Endothelial cell of umbilical vein (primary cell): Measurements from ENCODE around the gene BCOR. TPM values are rescaled to one million over a fixed set of nuclear protein-coding genes. Genes with fewer than 3 reads are reported as not detected.

Experiments used
- BruUV-seq: library from RNA; stranded (reverse); fragments of 400-500 nt; replicated peaks from 2 replicates; lab custom pipeline; 2021; lab: Mats Ljungman, UMichigan
- CTCF ChIA-PET: fragments of 300-600, 350-600 bp; sonication (Branson Sonifier 250); formaldehyde crosslinking; loops from one replicate; lab custom pipeline; 2021; ENCODE audit warnings: antibody characterized with exemption, inconsistent platforms; lab: Charles Lee
- POLR2A ChIA-PET: fragments of 300-600, 350-600 bp; sonication (Branson Sonifier 250); formaldehyde crosslinking; loops from one replicate; lab custom pipeline; 2021; ENCODE audit warnings: antibody characterized with exemption, inconsistent platforms; lab: Charles Lee
- DNase-seq: peaks from one replicate; pipeline ENCODE4 v3.0.0-alpha.2; 2011; ENCODE audit warnings: low read depth, low spot score
- FAIRE-seq: peaks from 2 replicates; lab custom pipeline; 2011; peaks lifted over from hg19 to GRCh38; lab: Jason Lieb, UNC
- H2AFZ ChIP-seq: 2 replicates; pipeline ENCODE4 v1.6.0; 2012; ENCODE audit warnings: low read depth, low read length, control low read depth, inconsistent platforms
- H3K27ac ChIP-seq: 2 replicates; pipeline ENCODE4 v1.5.1; 2011; ENCODE audit warnings: low read depth, mild to moderate bottlenecking, control low read depth, low read length, moderate library complexity; ENCODE audit not compliant: insufficient read depth
- H3K27me3 ChIP-seq, 2 experiments: 2 replicates each; pipeline versions ENCODE4 v1.6.0 to v1.6.1; 2011; ENCODE audit warnings: low read length in 2 of 2, mixed read lengths in 1 of 2; ENCODE audit not compliant: control insufficient read depth in 2 of 2, insufficient read depth in 2 of 2
- H3K36me3 ChIP-seq, 2 experiments: 2 replicates in 1 of 2; 3 replicates in 1 of 2; pipeline ENCODE4 v1.5.1; 2011; ENCODE audit warnings: low read length in 2 of 2, mild to moderate bottlenecking in 1 of 2, moderate library complexity in 1 of 2; ENCODE audit not compliant: control insufficient read depth in 2 of 2, insufficient read depth in 2 of 2; ENCODE audit errors: extremely low read depth in 1 of 2
- H3K4me1 ChIP-seq: 3 replicates; pipeline ENCODE4 v1.5.1; 2011; ENCODE audit warnings: mild to moderate bottlenecking, low read length; ENCODE audit not compliant: control insufficient read depth, insufficient read depth; ENCODE audit errors: extremely low read depth
- H3K4me2 ChIP-seq: 2 replicates; pipeline ENCODE4 v1.6.1; 2011; ENCODE audit warnings: low read length, control low read depth, mixed read lengths; ENCODE audit not compliant: insufficient read depth
- H3K4me3 ChIP-seq, 3 experiments: fragments of 200-600 bp in 1 of 3; sonication (generic), shearing (Covaris generic) in 1 of 3; replicated peaks in 1 of 3; 2 replicates each; pipeline ENCODE4 v1.5.1; 2011 to 2016; ENCODE audit warnings: control low read depth in 3 of 3, low read length in 3 of 3, mild to moderate bottlenecking in 2 of 3, inconsistent platforms in 1 of 3, low read depth in 1 of 3, moderate library complexity in 1 of 3; ENCODE audit not compliant: insufficient read depth in 1 of 3
- H3K79me2 ChIP-seq: 2 replicates; pipeline ENCODE4 v1.6.0; 2012; ENCODE audit warnings: low read length, inconsistent platforms; ENCODE audit not compliant: control insufficient read depth, insufficient read depth
- H3K9ac ChIP-seq: replicated peaks from 2 replicates; pipeline ENCODE3; 2011; ENCODE audit warnings: low read length, control low read depth; ENCODE audit not compliant: insufficient read depth; ENCODE audit errors: extremely low read depth
- H3K9me1 ChIP-seq: replicated peaks from 3 replicates; pipeline ENCODE4 v1.6.0; 2011; ENCODE audit warnings: mild to moderate bottlenecking, low read length; ENCODE audit not compliant: control insufficient read depth, insufficient read depth; ENCODE audit errors: extremely low read depth
- H3K9me3 ChIP-seq: replicated peaks from 2 replicates; pipeline ENCODE4 v1.5.1; 2012; ENCODE audit warnings: low read length, inconsistent platforms; ENCODE audit not compliant: control insufficient read depth, insufficient read depth
- H4K20me1 ChIP-seq: replicated peaks from 2 replicates; pipeline ENCODE3; 2011; ENCODE audit warnings: mild to moderate bottlenecking, low read length; ENCODE audit not compliant: control insufficient read depth, insufficient read depth; ENCODE audit errors: extremely low read depth
- EZH2 ChIP-seq: IDR thresholded peaks from 2 replicates; pipeline ENCODE4 v1.6.1; 2012; ENCODE audit warnings: borderline replicate concordance, low read depth, mild to moderate bottlenecking, moderate library complexity, low read length, inconsistent platforms; ENCODE audit not compliant: severe bottlenecking
- FOS ChIP-seq: IDR thresholded peaks from 2 replicates; pipeline ENCODE4 v1.6.1; 2011; ENCODE audit warnings: mild to moderate bottlenecking, low read length, moderate library complexity, borderline replicate concordance; ENCODE audit not compliant: insufficient read depth
- GATA2 ChIP-seq: IDR thresholded peaks from 2 replicates; pipeline ENCODE4 v1.7.0; 2011; ENCODE audit warnings: low read depth, mild to moderate bottlenecking, moderate library complexity, mixed read lengths, low read length; ENCODE audit not compliant: insufficient read length, insufficient read depth
- JUN ChIP-seq: IDR thresholded peaks from 2 replicates; pipeline ENCODE4 v1.6.1; 2011; ENCODE audit warnings: borderline replicate concordance, low read depth; ENCODE audit not compliant: insufficient read length, insufficient read depth
- MYC ChIP-seq: IDR thresholded peaks from one replicate; pipeline ENCODE4 v1.6.1; 2011; ENCODE audit warnings: mild to moderate bottlenecking, low read depth, low read length
- POLR2A ChIP-seq: IDR thresholded peaks from 2 replicates; pipeline ENCODE4 v1.6.1; 2012; ENCODE audit warnings: low read depth, mild to moderate bottlenecking, control low read depth, low read length
- POLR2AphosphoS5 ChIP-seq: IDR thresholded peaks from 2 replicates; pipeline ENCODE4 v1.6.1; 2012; ENCODE audit warnings: low read depth, mild to moderate bottlenecking, control low read depth, low read length, moderate library complexity; ENCODE audit not compliant: insufficient read depth
- dilution Hi-C: fragments of 300-500 bp; cut with MboI; formaldehyde crosslinking; loops from one replicate; pipeline ENCODE4 v1.15.0; 2019; ENCODE audit warnings: low sequenced_read_pairs; ENCODE audit not compliant: extremely low pct_ligation_motif_present
- intact Hi-C: fragments of 100-400 bp; cut with micrococcal nuclease; formaldehyde crosslinking; loops from one replicate; pipeline ENCODE4 v1.10.0; 2022
- polyA plus RNA-seq, 4 experiments: library from polyadenylated mRNA; depleted of rRNA in 3 of 4; stranded (reverse) in 3 of 4; unstranded in 1 of 4; fragments of >200 nt; gene quantifications; 2 replicates each; pipeline versions ENCODE4 v1.2.1 to v1.2.3, GENCODE V29; 2011 to 2012; ENCODE audit warnings: missing spikeins in 1 of 4
- total RNA-seq: library from RNA; stranded (reverse); gene quantifications from 2 replicates; pipeline ENCODE4 v1.2.3, GENCODE V29; 2021
- TF ChIP-seq, protein P1 (sequence below): IDR thresholded peaks from 2 replicates; pipeline ENCODE4 v1.6.1; 2011; ENCODE audit not compliant: insufficient read depth, insufficient read length
- TF ChIP-seq, protein P2 (sequence below), 2 donors: IDR thresholded peaks; 1 replicate in 1 of 2; 2 replicates in 1 of 2; pipeline ENCODE4 v1.5.1; 2011; ENCODE audit warnings: low read length in 2 of 2, mild to moderate bottlenecking in 2 of 2, moderate library complexity in 2 of 2, control low read depth in 1 of 2, inconsistent platforms in 1 of 2, low read depth in 1 of 2; ENCODE audit not compliant: insufficient read depth in 1 of 2; ENCODE audit errors: extremely low read depth in 1 of 2

BCOR gene
- total and polyA plus RNA-seq, 2 donors (not counting 3 experiments of a cell fraction or from before 2014, with no cell fraction given): 10.1 to 24.2 TPM

- no peaks in the 10 kb centered on the region for H3K9me1 ChIP-seq
- ChIA-PET POLR2A (no interaction called here), CTCF (no interaction called here)
- no peak overlapping the region for H3K9ac ChIP-seq
- no peak overlapping the region for H3K4me2 ChIP-seq
- H3K79me2 ChIP-seq: no peaks in the 10 kb centered on the region
- no peaks in the 10 kb centered on the region for H4K20me1 ChIP-seq
- H3K27me3 ChIP-seq: no peaks in the 10 kb centered on the region
- no peaks in the 10 kb centered on the region for H3K9me3 ChIP-seq
- DNase-seq (no peak), FAIRE-seq (no peak)
- no peaks in the 10 kb centered on the region for H3K36me3 ChIP-seq
- H2AFZ ChIP-seq: no peak overlapping the region
- no peak overlapping the region for H3K4me3 ChIP-seq
- BruUV-seq: no TSS peak
- intact Hi-C loops (no loop called here), dilution Hi-C loops (no loop called here)
- TF ChIP-seq MYC (no peak), POLR2AphosphoS5 (no peak), GATA2 (no peak), EZH2 (no peak), FOS (no peak), JUN (no peak), POLR2A (no peak)
- TF ChIP-seq, protein P1, sequence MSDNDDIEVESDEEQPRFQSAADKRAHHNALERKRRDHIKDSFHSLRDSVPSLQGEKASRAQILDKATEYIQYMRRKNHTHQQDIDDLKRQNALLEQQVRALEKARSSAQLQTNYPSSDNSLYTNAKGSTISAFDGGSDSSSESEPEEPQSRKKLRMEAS: no peak
- TF ChIP-seq, protein P2, sequence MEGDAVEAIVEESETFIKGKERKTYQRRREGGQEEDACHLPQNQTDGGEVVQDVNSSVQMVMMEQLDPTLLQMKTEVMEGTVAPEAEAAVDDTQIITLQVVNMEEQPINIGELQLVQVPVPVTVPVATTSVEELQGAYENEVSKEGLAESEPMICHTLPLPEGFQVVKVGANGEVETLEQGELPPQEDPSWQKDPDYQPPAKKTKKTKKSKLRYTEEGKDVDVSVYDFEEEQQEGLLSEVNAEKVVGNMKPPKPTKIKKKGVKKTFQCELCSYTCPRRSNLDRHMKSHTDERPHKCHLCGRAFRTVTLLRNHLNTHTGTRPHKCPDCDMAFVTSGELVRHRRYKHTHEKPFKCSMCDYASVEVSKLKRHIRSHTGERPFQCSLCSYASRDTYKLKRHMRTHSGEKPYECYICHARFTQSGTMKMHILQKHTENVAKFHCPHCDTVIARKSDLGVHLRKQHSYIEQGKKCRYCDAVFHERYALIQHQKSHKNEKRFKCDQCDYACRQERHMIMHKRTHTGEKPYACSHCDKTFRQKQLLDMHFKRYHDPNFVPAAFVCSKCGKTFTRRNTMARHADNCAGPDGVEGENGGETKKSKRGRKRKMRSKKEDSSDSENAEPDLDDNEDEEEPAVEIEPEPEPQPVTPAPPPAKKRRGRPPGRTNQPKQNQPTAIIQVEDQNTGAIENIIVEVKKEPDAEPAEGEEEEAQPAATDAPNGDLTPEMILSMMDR (IDR thresholded peaks at IDR 0.05; ENCODE audit: extremely low read depth in 1 of 2, insufficient read depth in 1 of 2, low read depth in 1 of 2, low read length in 2 of 2): no peak
- H3K4me1 ChIP-seq: peaks cover 15% of the 10 kb centered on the region
- H3K27ac ChIP-seq: no peak overlapping the region
These were observed 90.5 kb downstream of the BCOR start for GRCh38 chrX:40007131-40007755.
